GM21717 (cell line): Measurements from ENCODE around the gene KRT36.

Source experiments
- ATAC-seq: cut with Tn5 transposase; IDR thresholded peaks from one replicate; pipeline ENCODE4 v1.9.1; 2021; ENCODE audit warnings: mild to moderate bottlenecking, moderate library complexity; ENCODE audit not compliant: unreplicated experiment

The KRT36 gene

GRCh38 chr17:41480136-41480535, 9.6 kb downstream of the KRT36 start:
- ATAC-seq, result no peak

DNA sequence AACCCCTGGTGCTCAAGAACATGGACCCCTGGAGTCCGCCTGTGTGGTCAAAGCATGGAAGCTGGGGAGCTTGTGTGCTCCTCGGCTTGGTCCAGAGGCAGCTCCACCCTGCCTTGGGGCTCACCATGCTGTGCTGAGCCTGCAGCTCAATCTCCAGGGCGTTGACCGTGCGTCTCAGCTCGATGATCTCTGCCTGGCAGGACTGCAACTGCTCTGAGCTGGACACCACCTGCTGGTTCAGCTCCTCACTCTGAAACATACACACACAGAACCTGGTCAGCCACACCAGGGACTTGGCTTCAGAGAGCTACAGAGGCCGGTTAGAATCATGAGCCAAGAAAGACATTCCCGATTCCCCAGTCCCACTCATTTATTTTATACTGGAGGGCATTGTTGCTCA, 11.5 kb downstream of the KRT36 start:
- ATAC-seq, result no peak

GRCh38 chr17:41476866-41477815, 12.6 kb downstream of the KRT36 start:
- ATAC-seq, result no peak

GRCh38 chr17:41475421-41475820, 14.3 kb downstream of the KRT36 start:
- no peak for ATAC-seq

- no peak for ATAC-seq
Observed at GRCh38 chr17:41474863-41475262, 14.8 kb downstream of the KRT36 start.

DNA sequence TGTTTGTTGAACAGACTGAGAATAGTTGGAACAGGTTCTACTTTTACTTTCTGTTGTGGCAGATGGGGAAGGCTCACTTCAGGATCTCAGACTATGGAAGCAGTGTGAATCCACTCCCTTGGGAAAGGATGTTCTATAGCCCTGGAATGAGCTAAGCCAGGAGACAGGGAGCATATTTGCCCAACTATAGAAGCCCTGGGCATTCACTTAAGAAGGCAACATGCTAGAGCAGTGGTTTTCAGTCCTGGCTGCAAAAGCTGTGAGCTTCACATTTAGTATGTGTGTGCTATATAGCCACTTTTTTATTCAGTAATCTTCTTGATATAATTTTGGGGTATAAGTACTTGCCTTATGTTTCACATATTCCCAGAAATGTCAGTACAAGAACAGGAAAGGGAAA, 21.4 kb downstream of the KRT36 start:
- ATAC-seq, result no peak

DNA sequence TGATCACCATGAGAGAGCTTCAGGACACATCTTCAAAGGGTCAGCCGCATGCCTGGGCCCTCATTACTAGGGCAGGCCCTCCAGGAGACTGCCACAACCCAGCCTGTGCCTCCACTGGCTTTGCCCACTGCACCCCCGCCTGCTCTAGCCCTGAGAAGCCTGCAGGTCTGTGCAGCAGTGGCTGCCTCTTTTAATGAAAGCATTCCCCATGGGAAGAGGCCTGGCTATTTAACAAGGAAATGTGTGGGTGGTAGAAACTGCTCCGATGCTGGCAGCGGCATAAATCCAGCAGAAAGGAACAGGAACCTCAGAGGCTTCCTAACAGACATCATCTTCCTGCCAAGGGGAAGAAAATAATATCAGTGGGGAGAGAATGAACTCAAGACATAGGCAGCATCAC, 22.1 kb downstream of the KRT36 start:
- no peak for ATAC-seq

DNA sequence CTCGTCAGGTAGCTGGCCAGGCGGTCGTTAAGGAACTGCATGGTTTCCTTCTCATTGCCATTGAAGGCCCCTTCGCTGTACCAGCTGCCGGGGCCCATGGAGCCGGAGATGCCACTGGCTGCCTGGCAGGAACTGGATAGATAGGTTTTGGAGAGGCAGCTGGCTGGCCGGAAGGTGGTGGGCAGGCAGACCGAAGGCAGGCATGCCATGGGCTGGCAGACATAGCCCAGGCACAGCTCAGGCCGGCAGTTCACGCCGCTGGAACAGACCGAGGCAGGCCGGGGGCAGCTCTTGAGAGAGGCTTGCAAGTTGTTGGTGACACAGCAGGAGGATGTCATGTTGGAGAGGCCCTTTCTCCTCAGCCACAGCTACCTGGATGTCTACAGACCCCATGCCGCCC, 22.7 kb downstream of the KRT36 start, which contains the start of gene KRT32:
TSS of gene KRT32 (minus strand) at position 399 of the 400 bp plus-strand sequence. CDS start at position 338, 61 bp downstream.
- no peak for ATAC-seq

- ATAC-seq, result no peak
Observed at GRCh38 chr17:41464682-41465081, 25.0 kb downstream of the KRT36 start.

DNA sequence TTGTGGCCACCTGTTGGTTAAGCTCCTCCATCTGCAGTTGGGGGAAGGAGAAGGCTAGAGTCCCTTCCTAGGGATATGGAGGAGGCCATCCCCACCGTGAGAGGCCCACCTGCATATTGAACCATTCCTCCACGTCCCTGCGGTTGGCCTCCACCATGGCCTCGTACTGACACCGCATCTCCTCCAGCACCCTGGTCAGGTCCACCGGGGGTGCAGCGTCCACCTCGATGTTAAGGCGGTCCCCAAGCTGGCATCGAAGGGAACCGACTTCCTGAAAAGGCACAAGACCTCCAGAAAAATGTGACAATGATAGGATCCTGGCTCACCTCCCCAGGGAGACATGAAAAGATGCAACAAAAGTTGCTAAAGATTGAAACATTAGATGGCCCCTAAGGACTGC, 25.5 kb downstream of the KRT36 start:
- ATAC-seq, result no peak

DNA sequence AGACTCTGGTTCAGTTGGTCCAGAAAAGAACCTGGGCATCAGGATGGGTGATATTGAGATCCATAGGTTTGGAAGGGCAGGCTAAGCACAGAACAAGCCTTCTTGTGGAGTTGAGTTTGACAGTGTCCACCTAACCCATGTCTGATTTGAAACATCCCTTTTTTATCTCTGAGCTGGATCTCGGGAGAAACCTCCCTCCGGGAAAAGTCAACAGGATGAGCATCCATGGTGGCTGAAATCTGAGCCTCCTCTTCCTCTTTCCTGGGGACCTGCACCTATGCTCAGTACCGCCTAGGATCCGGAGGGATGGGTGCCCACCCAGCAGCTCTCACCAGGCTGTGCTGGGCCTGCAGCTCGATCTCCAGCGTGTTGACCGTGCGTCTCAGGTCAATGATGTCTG, 26.0 kb downstream of the KRT36 start:
- ATAC-seq, result no peak

- ATAC-seq, result no peak
Observed at GRCh38 chr17:41462705-41463104, 27.0 kb downstream of the KRT36 start.

DNA sequence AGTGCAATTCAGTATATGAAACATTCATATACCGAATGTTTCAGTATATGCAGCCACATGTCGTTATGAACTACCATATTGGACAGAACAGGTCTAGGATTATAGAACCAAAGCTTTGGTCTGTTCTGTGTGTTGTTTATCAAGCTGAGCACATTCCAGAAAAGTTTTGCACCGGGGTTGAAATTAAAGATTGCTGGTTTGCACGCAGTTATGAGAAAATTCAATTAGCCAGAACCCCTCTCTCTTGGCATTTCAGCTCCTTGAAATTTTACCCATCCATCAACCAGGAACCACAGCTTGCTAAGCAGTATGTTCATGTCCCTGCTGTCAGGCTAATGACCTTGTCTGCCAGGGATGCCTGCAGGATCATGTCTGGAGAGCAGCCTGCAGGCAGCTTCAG, 32.0 kb downstream of the KRT36 start:
- no peak for ATAC-seq

DNA sequence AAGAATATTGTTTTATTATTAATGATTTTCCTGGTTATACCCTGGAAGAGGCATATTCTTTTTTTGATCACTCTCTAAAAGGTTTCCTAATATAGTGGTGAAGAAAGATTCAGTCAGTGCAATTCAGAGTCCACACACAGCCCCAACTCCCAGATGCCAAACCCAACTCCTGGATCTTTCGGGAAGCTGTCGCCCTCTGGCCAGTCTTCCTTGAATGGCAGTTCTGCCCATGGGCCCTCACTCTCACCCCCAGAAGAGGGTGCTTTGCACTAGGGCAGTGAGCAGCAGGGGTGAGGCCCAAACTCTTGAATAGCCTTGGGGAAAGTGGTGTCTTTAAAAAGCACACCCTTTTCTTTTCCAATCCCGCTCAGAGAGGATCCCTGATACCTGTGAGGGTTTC, 33.5 kb downstream of the KRT36 start:
- ATAC-seq, result no peak

GRCh38 chr17:41455236-41455635, 34.5 kb downstream of the KRT36 start:
- no peak for ATAC-seq

DNA sequence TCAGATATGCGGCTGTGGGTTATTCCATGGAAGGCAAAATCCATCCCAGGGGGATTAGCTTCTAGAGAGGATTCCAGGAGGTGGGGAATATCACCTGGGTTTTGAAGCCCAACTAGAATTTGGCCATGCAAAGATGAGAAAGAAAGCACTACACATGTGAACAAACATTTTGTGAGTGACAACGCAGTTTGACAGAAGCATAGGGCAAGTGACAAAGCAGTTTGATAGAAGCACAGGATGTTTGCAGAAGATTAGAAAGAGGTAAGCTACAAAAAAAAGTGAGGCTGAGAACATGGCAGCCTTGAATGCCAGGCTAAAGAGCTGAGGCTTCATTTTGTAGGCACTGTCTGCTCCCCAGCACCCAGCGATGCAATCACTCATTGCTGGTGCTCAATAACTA, 36.6 kb downstream of the KRT36 start:
- no peak for ATAC-seq

GRCh38 chr17:41452281-41452680, 37.4 kb downstream of the KRT36 start:
- no peak for ATAC-seq

GRCh38 chr17:41451154-41451728, 38.5 kb downstream of the KRT36 start:
- ATAC-seq, result no peak

- no peak for ATAC-seq
Observed at GRCh38 chr17:41449008-41449407, 40.7 kb downstream of the KRT36 start.

GRCh38 chr17:41448506-41448905, 41.2 kb downstream of the KRT36 start:
- ATAC-seq, result no peak

DNA sequence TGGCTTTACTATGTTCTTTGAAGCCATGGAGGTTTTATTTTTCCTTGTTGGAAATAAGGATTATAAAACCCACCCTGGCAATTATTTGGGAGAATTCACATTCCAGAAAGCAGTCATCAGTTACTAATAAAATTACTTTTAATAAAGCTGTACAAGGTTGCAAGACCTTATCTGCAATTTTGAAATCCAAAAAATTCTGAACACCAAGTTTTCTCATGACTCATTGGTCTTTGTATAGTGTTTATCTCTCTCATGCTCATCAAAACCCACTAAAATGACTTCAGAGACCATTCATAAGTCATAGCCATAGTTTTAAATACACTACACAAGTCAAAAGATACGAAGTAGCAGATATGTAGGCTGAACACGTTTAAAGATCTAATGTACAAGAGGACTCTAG, 42.9 kb downstream of the KRT36 start:
- no peak for ATAC-seq

DNA sequence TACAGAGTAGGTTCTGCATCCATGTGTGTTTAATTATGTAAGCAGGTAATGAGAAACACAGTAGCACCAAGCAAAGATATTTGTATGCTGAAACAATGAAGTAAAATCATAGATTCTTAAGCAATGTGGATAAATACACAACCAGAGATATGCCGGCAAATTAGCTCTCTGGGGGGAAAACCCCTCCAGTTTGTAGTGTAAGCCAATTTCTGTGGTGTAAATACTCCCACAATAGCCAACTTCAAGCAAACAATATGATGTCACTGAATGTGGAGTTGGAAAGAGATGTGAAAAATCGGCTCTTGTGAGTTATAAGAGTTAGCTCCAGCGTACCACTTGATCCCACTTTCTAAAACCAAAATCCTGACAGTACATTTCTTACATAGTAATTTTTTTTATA, 45.1 kb downstream of the KRT36 start:
- ATAC-seq, result no peak
